Cardiac fibroblast (primary cell): Measurements from ENCODE around the gene RTN4RL1.

Experiments used
- DNase-seq, 2 donors: peaks; one replicate each; pipeline versions ENCODE4 v3.0.0 to v3.0.0-alpha.2; 2010; ENCODE audit warnings: low read depth in 2 of 2
- H3K4me3 ChIP-seq, 2 donors: replicated peaks in 1 of 2; 1 replicate in 1 of 2; 2 replicates in 1 of 2; pipeline ENCODE4 v1.5.1; 2011; ENCODE audit warnings: low read depth in 2 of 2, low read length in 2 of 2, mild to moderate bottlenecking in 2 of 2, moderate library complexity in 1 of 2
- TF ChIP-seq, protein P1 (sequence below): IDR thresholded peaks from one replicate; pipeline ENCODE4 v1.5.1; 2011; ENCODE audit warnings: low read depth, mild to moderate bottlenecking, low read length, inconsistent platforms

The RTN4RL1 gene

DNA sequence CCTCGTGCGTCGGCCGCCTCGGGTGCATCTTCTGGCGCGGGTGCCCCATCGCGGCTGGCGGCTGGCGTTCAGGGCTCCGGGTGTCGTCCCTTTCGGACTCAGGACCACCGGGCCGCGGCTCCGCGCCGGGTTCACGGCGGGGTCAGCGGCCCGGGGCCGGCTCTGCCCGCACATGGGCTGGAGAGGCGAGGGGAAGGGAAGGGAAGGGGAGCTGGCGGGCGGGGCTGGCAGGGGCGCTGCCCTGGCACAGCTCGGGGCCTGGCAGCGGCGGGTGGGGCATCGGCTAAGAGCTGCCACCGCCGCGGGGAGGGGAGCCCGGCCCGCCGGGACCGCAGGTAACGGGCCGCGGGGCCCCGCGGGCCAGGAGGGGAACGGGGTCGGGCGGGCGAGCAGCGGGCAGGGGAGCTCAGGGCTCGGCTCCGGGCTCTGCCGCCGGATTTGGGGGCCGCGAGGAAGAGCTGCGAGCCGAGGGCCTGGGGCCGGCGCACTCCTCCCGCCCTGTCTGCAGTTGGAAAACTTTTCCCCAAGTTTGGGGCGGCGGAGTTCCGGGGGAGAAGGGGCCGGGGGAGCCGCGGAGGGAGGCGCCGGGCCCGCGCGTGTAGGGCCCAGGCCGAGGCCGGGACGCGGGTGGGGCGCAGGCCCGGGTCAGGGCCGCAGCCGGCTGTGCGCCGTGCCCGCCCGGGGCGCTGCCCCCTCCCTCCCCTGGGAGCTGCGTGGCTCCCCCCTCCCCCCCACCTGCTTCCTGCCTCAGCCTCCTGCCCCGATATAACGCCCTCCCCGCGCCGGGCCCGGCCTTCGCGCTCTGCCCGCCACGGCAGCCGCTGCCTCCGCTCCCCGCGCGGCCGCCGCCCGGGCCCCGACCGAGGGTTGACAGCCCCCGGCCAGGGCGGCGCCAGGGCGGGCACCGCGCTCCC is 30.4 kb upstream of the RTN4RL1 start:
- TF ChIP-seq, protein P1, sequence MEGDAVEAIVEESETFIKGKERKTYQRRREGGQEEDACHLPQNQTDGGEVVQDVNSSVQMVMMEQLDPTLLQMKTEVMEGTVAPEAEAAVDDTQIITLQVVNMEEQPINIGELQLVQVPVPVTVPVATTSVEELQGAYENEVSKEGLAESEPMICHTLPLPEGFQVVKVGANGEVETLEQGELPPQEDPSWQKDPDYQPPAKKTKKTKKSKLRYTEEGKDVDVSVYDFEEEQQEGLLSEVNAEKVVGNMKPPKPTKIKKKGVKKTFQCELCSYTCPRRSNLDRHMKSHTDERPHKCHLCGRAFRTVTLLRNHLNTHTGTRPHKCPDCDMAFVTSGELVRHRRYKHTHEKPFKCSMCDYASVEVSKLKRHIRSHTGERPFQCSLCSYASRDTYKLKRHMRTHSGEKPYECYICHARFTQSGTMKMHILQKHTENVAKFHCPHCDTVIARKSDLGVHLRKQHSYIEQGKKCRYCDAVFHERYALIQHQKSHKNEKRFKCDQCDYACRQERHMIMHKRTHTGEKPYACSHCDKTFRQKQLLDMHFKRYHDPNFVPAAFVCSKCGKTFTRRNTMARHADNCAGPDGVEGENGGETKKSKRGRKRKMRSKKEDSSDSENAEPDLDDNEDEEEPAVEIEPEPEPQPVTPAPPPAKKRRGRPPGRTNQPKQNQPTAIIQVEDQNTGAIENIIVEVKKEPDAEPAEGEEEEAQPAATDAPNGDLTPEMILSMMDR = no peak
- DNase-seq = peak; percentile 64 to 69

DNA sequence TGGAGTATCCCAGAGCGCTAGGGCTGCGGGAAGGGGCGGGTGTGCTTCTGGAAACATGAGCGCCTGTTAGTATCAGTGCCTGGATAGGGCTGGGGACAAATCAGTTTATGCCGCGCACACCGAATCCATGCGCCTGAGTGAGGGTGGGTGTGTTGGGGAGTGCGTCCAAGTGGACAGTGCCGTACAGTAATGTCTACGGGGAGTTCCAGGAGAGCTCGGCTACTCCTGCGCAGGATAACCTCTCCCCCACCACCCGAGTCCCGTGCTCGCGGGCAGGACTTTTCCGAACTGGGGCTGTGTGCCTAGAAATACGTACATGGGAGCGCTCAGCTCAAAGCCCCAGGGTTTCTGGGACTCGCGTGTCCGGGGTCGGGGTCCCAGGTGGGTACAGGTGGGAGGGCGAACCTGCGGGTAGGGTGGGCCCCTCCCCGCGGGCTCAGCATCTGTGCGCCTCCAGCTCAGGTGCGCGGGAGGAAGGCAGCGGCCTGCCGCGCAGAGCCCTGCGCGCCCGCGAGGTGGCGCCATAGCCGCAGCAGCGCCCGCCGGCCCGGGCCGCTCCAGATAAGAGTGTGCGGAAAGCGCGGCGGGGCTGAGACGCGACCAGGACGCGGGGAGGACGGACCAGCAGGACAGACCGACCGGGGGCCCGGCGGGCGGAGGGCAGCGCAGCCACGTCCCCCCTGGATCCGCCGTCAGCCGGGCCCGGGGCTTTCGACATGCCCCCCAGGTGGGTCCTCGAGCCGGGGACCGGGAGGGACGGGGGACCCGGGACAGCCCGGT is 29.6 kb upstream of the RTN4RL1 start, which contains the start of gene HIC1:
TSS of gene HIC1 (plus strand) at position 592 of the 780 bp plus-strand sequence. CDS start 1,588 bp downstream, outside the sequence.
- DNase-seq = peak; percentile 81 to 83
- peak within 1 kb of the TSS; percentile 46 to 69 for H3K4me3 ChIP-seq
- TF ChIP-seq, protein P1 = peak; percentile 37

More for the DNA sequence above, 30.4 kb upstream of the RTN4RL1 start:
- H3K4me3 ChIP-seq = peak overlapping the region; percentile 49 to 69

DNA sequence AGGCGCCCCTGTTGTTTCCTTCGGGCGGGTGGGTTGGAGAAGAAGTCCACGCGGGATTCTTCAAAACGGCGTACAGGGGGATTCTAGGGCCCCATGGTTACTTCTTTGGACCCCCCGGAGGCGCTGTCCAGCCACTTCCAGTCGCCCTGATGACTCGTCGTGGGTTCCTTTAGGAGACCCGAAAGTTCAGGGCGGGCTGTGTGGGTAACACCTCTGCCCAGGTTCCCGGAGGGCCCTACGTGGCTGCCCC is 29.1 kb upstream of the RTN4RL1 start:
- TF ChIP-seq, protein P1 = no peak
- no peak for DNase-seq
- peak overlapping the region; percentile 38 to 69 for H3K4me3 ChIP-seq

DNA sequence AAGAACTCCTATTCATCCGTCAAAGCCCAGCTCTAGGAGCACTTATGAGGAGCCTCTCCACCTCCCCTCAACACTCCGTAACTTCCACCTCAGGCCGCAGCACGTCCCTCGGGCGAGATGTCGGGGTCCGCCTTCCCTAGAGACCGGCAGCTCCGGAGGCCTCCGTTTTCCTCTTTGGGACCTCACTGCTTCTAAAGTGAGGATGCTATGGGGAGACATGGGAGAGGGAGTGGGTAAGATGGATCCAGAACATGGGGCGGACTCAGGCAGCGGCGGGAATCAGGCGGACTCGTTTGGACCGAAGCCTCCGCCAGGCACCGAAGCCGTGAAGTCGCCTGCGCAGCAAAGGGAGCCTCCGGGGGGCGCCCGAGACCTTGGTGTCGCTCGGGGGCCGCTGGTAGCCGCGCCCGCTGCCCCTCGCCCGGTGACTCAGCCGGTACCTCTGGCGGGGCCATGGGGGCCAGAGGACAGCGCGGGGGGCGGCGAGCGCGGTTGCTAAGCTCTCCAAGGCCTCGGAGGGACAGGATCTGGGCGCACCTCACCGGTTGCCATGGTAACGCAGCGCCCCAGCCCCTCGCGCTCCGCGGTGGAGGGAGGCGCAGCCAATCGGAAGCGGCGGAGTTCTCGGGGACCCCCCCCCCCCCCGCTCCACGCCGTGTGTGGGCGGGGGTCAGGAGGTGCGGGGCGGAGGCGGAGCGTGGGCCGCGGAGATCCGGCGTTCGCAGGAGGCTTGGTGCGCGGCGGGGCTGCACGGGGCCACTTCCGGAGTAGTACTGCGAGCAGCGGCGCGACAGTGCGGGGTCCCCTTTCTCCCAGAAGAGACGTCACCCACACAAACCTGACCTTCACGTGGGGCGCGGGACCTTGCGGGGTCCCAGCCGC is 28.5 kb upstream of the RTN4RL1 start:
- TF ChIP-seq, protein P1 = peak; percentile 43
- H3K4me3 ChIP-seq = peak overlapping the region; percentile 38 to 69
- DNase-seq = peak; percentile 74 to 80

DNA sequence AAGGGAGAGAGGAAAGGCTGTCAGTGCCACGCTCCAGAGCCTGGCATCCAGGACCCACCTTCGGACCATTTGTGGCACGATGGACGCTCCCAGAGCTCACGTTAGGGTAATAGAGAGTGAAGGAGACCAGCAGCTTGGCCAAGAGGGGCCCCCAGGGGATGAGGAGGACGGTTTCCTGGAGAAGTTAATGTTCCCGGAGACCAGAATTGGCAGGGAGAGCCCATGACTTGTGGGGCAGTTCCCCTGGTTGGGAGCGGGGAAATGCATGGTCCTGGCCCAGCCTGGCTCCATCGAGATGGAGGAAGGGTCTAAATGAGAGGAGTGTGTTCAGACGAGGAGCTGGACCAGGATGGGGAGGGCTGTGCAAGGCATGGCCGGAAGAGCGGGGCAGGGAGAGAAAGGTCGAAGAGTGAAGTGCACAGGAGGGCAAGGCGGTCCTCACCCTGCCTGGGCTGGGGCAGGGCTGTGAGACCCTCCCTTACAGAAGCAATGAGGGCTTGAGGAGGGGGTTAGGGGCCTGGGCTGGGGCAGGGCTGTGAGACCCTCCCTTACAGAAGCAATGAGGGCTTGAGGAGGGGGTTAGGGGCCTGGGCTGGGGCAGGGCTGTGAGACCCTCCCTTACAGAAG is 26.9 kb upstream of the RTN4RL1 start:
- no peak for DNase-seq
- TF ChIP-seq, protein P1 = no peak
- no peak overlapping the region for H3K4me3 ChIP-seq
